AG09319 (cell line): Measurements from ENCODE around the gene GULP1.

Experiments
- DNase-seq: peaks from one replicate; pipeline ENCODE4 v3.0.0-alpha.2; 2010; ENCODE audit warnings: low read depth; ENCODE audit errors: extremely low read depth
- TF ChIP-seq, protein P1 (sequence below): IDR thresholded peaks from 2 replicates; pipeline ENCODE4 v1.5.1; 2011; ENCODE audit warnings: low read depth, mild to moderate bottlenecking, inconsistent platforms, low read length, moderate library complexity

GULP1 gene

GRCh38 chr2:188425266-188425665 is 133.6 kb downstream of the GULP1 start:
- no peak for DNase-seq
- TF ChIP-seq, protein P1, sequence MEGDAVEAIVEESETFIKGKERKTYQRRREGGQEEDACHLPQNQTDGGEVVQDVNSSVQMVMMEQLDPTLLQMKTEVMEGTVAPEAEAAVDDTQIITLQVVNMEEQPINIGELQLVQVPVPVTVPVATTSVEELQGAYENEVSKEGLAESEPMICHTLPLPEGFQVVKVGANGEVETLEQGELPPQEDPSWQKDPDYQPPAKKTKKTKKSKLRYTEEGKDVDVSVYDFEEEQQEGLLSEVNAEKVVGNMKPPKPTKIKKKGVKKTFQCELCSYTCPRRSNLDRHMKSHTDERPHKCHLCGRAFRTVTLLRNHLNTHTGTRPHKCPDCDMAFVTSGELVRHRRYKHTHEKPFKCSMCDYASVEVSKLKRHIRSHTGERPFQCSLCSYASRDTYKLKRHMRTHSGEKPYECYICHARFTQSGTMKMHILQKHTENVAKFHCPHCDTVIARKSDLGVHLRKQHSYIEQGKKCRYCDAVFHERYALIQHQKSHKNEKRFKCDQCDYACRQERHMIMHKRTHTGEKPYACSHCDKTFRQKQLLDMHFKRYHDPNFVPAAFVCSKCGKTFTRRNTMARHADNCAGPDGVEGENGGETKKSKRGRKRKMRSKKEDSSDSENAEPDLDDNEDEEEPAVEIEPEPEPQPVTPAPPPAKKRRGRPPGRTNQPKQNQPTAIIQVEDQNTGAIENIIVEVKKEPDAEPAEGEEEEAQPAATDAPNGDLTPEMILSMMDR = no peak

DNA sequence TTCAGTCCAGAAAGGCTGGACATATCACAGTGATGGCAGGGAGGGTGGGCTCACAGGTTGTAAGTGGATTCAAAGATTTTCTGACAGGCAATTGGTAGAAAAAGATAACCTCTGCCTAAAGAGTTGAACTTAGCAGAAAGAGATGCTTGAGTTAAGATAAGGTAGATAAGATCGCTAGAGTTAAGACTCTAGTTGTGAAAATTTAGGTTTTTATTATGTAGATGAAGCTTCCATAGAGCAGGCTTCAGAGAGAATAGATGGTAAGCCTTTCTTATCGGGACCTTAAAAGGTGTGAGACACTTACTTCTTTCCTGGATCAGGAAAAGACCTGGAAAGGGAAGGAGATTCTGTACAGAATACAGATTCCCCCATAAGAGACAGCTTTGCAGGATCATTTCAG is 134.4 kb downstream of the GULP1 start:
- TF ChIP-seq, protein P1 = no peak
- no peak for DNase-seq

GRCh38 chr2:188430705-188431104 is 139.0 kb downstream of the GULP1 start:
- no peak for DNase-seq
- TF ChIP-seq, protein P1 = no peak

DNA sequence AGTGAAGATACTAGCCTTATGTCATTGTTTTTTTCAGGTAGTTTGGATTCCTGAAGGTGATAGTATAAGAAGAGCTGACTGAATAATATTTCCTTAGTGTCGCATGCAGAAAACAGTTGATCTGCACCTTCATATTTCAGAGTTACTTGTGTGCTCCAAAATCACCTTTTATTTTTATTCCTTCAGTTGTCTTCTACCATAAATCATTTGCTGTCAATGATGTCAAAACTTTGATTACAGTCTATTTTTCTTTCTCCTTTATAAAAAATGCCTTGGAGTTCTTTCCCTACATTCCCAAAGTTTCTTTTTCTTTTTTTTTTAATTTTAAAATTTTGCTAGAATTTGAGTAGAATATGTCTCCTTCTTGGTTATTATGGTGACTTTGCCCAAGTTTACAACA is 142.3 kb downstream of the GULP1 start:
- TF ChIP-seq, protein P1 = no peak
- DNase-seq = no peak

DNA sequence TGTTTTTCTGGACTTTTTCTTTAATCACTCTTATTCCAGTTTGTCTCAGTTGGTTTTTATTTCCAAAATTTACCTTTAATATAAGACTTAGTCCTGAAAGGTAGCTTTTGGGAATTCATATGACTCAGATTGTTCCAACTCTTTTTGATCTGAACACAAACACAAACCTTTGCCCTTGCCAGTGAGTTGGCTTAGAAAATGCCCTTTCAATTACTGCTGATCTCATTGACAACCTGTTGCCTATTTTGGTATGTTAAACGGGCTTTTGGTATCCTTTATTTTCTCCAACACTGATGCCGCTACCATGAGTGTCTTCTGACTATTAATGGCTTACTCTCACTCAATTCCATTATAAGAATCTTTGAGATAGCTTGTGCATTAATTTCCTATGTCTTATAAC is 143.4 kb downstream of the GULP1 start:
- no peak for DNase-seq
- TF ChIP-seq, protein P1 = no peak

DNA sequence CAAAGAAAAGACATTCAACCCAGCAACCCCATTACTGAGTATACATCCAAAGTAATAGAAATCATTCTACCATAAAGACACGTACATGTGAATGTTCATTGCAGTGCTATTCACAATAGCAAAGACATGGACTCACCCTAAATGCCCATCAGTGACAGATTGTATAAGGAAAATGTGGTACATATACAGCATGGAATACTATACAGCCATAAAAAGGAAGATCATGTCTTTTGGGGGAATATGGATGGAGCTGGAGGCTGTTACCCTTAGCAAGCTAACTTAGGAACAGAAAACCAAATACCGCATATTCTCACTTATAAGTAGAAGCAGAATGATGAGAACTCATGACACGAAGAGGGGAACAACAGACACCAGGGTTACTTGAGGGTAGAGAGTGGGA is 145.9 kb downstream of the GULP1 start:
- DNase-seq = no peak
- TF ChIP-seq, protein P1 = no peak

GRCh38 chr2:188439986-188440385 is 148.3 kb downstream of the GULP1 start:
- TF ChIP-seq, protein P1 = no peak

More at GRCh38 chr2:188439986-188440385, 148.3 kb downstream of the GULP1 start:
- DNase-seq = no peak
